Endothelial cell of umbilical vein (primary cell): ENCODE measurements around the gene MASP1. TPM values are rescaled to one million over a fixed set of nuclear protein-coding genes. Genes with fewer than 3 reads are reported as not detected.

Source experiments
- BruUV-seq: library from RNA; stranded (reverse); fragments of 400-500 nt; replicated peaks from 2 replicates; lab custom pipeline; 2021; lab: Mats Ljungman, UMichigan
- CTCF ChIA-PET: fragments of 300-600, 350-600 bp; sonication (Branson Sonifier 250); formaldehyde crosslinking; loops from one replicate; lab custom pipeline; 2021; ENCODE audit warnings: antibody characterized with exemption, inconsistent platforms; lab: Charles Lee
- POLR2A ChIA-PET: fragments of 300-600, 350-600 bp; sonication (Branson Sonifier 250); formaldehyde crosslinking; loops from one replicate; lab custom pipeline; 2021; ENCODE audit warnings: antibody characterized with exemption, inconsistent platforms; lab: Charles Lee
- DNase-seq: peaks from one replicate; pipeline ENCODE4 v3.0.0-alpha.2; 2011; ENCODE audit warnings: low read depth, low spot score
- FAIRE-seq: peaks from 2 replicates; lab custom pipeline; 2011; peaks lifted over from hg19 to GRCh38; lab: Jason Lieb, UNC
- H2AFZ ChIP-seq: 2 replicates; pipeline ENCODE4 v1.6.0; 2012; ENCODE audit warnings: low read depth, low read length, control low read depth, inconsistent platforms
- H3K27ac ChIP-seq: 2 replicates; pipeline ENCODE4 v1.5.1; 2011; ENCODE audit warnings: low read depth, mild to moderate bottlenecking, control low read depth, low read length, moderate library complexity; ENCODE audit not compliant: insufficient read depth
- H3K27me3 ChIP-seq, 2 experiments: 2 replicates each; pipeline versions ENCODE4 v1.6.0 to v1.6.1; 2011; ENCODE audit warnings: low read length in 2 of 2, mixed read lengths in 1 of 2; ENCODE audit not compliant: control insufficient read depth in 2 of 2, insufficient read depth in 2 of 2
- H3K36me3 ChIP-seq, 2 experiments: 2 replicates in 1 of 2; 3 replicates in 1 of 2; pipeline ENCODE4 v1.5.1; 2011; ENCODE audit warnings: low read length in 2 of 2, mild to moderate bottlenecking in 1 of 2, moderate library complexity in 1 of 2; ENCODE audit not compliant: control insufficient read depth in 2 of 2, insufficient read depth in 2 of 2; ENCODE audit errors: extremely low read depth in 1 of 2
- H3K4me1 ChIP-seq: 3 replicates; pipeline ENCODE4 v1.5.1; 2011; ENCODE audit warnings: mild to moderate bottlenecking, low read length; ENCODE audit not compliant: control insufficient read depth, insufficient read depth; ENCODE audit errors: extremely low read depth
- H3K4me2 ChIP-seq: 2 replicates; pipeline ENCODE4 v1.6.1; 2011; ENCODE audit warnings: low read length, control low read depth, mixed read lengths; ENCODE audit not compliant: insufficient read depth
- H3K4me3 ChIP-seq, 3 experiments: fragments of 200-600 bp in 1 of 3; sonication (generic), shearing (Covaris generic) in 1 of 3; replicated peaks in 1 of 3; 2 replicates each; pipeline ENCODE4 v1.5.1; 2011 to 2016; ENCODE audit warnings: control low read depth in 3 of 3, low read length in 3 of 3, mild to moderate bottlenecking in 2 of 3, inconsistent platforms in 1 of 3, low read depth in 1 of 3, moderate library complexity in 1 of 3; ENCODE audit not compliant: insufficient read depth in 1 of 3
- H3K79me2 ChIP-seq: 2 replicates; pipeline ENCODE4 v1.6.0; 2012; ENCODE audit warnings: low read length, inconsistent platforms; ENCODE audit not compliant: control insufficient read depth, insufficient read depth
- H3K9ac ChIP-seq: replicated peaks from 2 replicates; pipeline ENCODE3; 2011; ENCODE audit warnings: low read length, control low read depth; ENCODE audit not compliant: insufficient read depth; ENCODE audit errors: extremely low read depth
- H3K9me1 ChIP-seq: replicated peaks from 3 replicates; pipeline ENCODE4 v1.6.0; 2011; ENCODE audit warnings: mild to moderate bottlenecking, low read length; ENCODE audit not compliant: control insufficient read depth, insufficient read depth; ENCODE audit errors: extremely low read depth
- H3K9me3 ChIP-seq: replicated peaks from 2 replicates; pipeline ENCODE4 v1.5.1; 2012; ENCODE audit warnings: low read length, inconsistent platforms; ENCODE audit not compliant: control insufficient read depth, insufficient read depth
- H4K20me1 ChIP-seq: replicated peaks from 2 replicates; pipeline ENCODE3; 2011; ENCODE audit warnings: mild to moderate bottlenecking, low read length; ENCODE audit not compliant: control insufficient read depth, insufficient read depth; ENCODE audit errors: extremely low read depth
- CTCF ChIP-seq, 2 donors: IDR thresholded peaks; 1 replicate in 1 of 2; 2 replicates in 1 of 2; pipeline ENCODE4 v1.5.1; 2011; ENCODE audit warnings: low read length in 2 of 2, mild to moderate bottlenecking in 2 of 2, moderate library complexity in 2 of 2, control low read depth in 1 of 2, inconsistent platforms in 1 of 2, low read depth in 1 of 2; ENCODE audit not compliant: insufficient read depth in 1 of 2; ENCODE audit errors: extremely low read depth in 1 of 2
- EZH2 ChIP-seq: IDR thresholded peaks from 2 replicates; pipeline ENCODE4 v1.6.1; 2012; ENCODE audit warnings: borderline replicate concordance, low read depth, mild to moderate bottlenecking, moderate library complexity, low read length, inconsistent platforms; ENCODE audit not compliant: severe bottlenecking
- FOS ChIP-seq: IDR thresholded peaks from 2 replicates; pipeline ENCODE4 v1.6.1; 2011; ENCODE audit warnings: mild to moderate bottlenecking, low read length, moderate library complexity, borderline replicate concordance; ENCODE audit not compliant: insufficient read depth
- GATA2 ChIP-seq: IDR thresholded peaks from 2 replicates; pipeline ENCODE4 v1.7.0; 2011; ENCODE audit warnings: low read depth, mild to moderate bottlenecking, moderate library complexity, mixed read lengths, low read length; ENCODE audit not compliant: insufficient read length, insufficient read depth
- JUN ChIP-seq: IDR thresholded peaks from 2 replicates; pipeline ENCODE4 v1.6.1; 2011; ENCODE audit warnings: borderline replicate concordance, low read depth; ENCODE audit not compliant: insufficient read length, insufficient read depth
- MAX ChIP-seq: IDR thresholded peaks from 2 replicates; pipeline ENCODE4 v1.6.1; 2011; ENCODE audit not compliant: insufficient read depth, insufficient read length
- MYC ChIP-seq: IDR thresholded peaks from one replicate; pipeline ENCODE4 v1.6.1; 2011; ENCODE audit warnings: mild to moderate bottlenecking, low read depth, low read length
- POLR2A ChIP-seq: IDR thresholded peaks from 2 replicates; pipeline ENCODE4 v1.6.1; 2012; ENCODE audit warnings: low read depth, mild to moderate bottlenecking, control low read depth, low read length
- POLR2AphosphoS5 ChIP-seq: IDR thresholded peaks from 2 replicates; pipeline ENCODE4 v1.6.1; 2012; ENCODE audit warnings: low read depth, mild to moderate bottlenecking, control low read depth, low read length, moderate library complexity; ENCODE audit not compliant: insufficient read depth
- dilution Hi-C: fragments of 300-500 bp; cut with MboI; formaldehyde crosslinking; loops from one replicate; pipeline ENCODE4 v1.15.0; 2019; ENCODE audit warnings: low sequenced_read_pairs; ENCODE audit not compliant: extremely low pct_ligation_motif_present
- intact Hi-C: fragments of 100-400 bp; cut with micrococcal nuclease; formaldehyde crosslinking; loops from one replicate; pipeline ENCODE4 v1.10.0; 2022
- polyA plus RNA-seq, 4 experiments: library from polyadenylated mRNA; depleted of rRNA in 3 of 4; stranded (reverse) in 3 of 4; unstranded in 1 of 4; fragments of >200 nt; gene quantifications; 2 replicates each; pipeline versions ENCODE4 v1.2.1 to v1.2.3, GENCODE V29; 2011 to 2012; ENCODE audit warnings: missing spikeins in 1 of 4
- total RNA-seq: library from RNA; stranded (reverse); gene quantifications from 2 replicates; pipeline ENCODE4 v1.2.3, GENCODE V29; 2021

MASP1 gene
- total and polyA plus RNA-seq, 2 donors (not counting 3 experiments of a cell fraction or from before 2014, with no cell fraction given): 0.31 to 0.50 TPM

- no peaks in the 10 kb centered on the region for H4K20me1 ChIP-seq
- no peak for DNase-seq
- FAIRE-seq: no peak
- H3K4me2 ChIP-seq: no peak overlapping the region
- no peak overlapping the region for H3K4me3 ChIP-seq
- no TSS peak for BruUV-seq
- H3K9me3 ChIP-seq: no peaks in the 10 kb centered on the region
- POLR2A ChIA-PET: no interaction called here
- no peaks in the 10 kb centered on the region for H3K36me3 ChIP-seq
- no peak overlapping the region for H2AFZ ChIP-seq
- H3K9ac ChIP-seq: no peak overlapping the region
- H3K9me1 ChIP-seq: no peaks in the 10 kb centered on the region
- no peak overlapping the region for H3K27ac ChIP-seq
- no peaks in the 10 kb centered on the region for H3K4me1 ChIP-seq
- peaks cover 3% of the 10 kb centered on the region in 2 experiments for H3K27me3 ChIP-seq
- dilution Hi-C loops: no loop called here
- no peak for TF ChIP-seq MAX
- no peak for TF ChIP-seq FOS
- TF ChIP-seq JUN: no peak
- TF ChIP-seq MYC: no peak
- TF ChIP-seq GATA2: no peak
- TF ChIP-seq EZH2: no peak
- TF ChIP-seq CTCF (IDR thresholded peaks at IDR 0.05; ENCODE audit: extremely low read depth in 1 of 2, insufficient read depth in 1 of 2, low read depth in 1 of 2, low read length in 2 of 2): no peak
- no peak for TF ChIP-seq POLR2A
- no peak for TF ChIP-seq POLR2AphosphoS5
- H3K79me2 ChIP-seq: no peaks in the 10 kb centered on the region
- CTCF ChIA-PET: interaction anchor here (0.8 to 1.0 kb wide), 3 partner anchors 16 to 124 kb away, joined by 3 to 5 read pairs (median 3); no protein-coding TSS in a partner anchor
- intact Hi-C loops: no loop called here
Observed at GRCh38 chr3:187288855-187289605, 2.5 kb downstream of the MASP1 start.
